Fibroblast of villous mesenchyme (primary cell): Measurements from ENCODE around the gene GAB1. TPM values are rescaled to one million over a fixed set of nuclear protein-coding genes. Genes with fewer than 3 reads are reported as not detected.

ENCODE experiments used
- DNase-seq: peaks from one replicate; pipeline ENCODE4 v3.0.0-alpha.2; 2010; ENCODE audit warnings: low read depth
- H3K4me3 ChIP-seq: 2 replicates; pipeline ENCODE4 v1.5.1; 2011; ENCODE audit warnings: low read depth, mild to moderate bottlenecking, low read length
- CTCF ChIP-seq: IDR thresholded peaks from 2 replicates; pipeline ENCODE4 v1.5.1; 2012; ENCODE audit warnings: low read depth, mild to moderate bottlenecking, low read length; ENCODE audit not compliant: insufficient read depth
- total RNA-seq: library from RNA; depleted of rRNA; stranded (reverse); fragments of >200 nt; gene quantifications from 2 replicates; pipeline ENCODE4 v1.2.3, GENCODE V29; 2012

The GAB1 gene
- total RNA-seq, 1 donor: 13.0 TPM

- no peak overlapping the region for H3K4me3 ChIP-seq
- no peak for DNase-seq
- no peak for TF ChIP-seq CTCF
These were observed 14.5 kb downstream of the GAB1 start for GRCh38 chr4:143351149-143351691.

- H3K4me3 ChIP-seq: no peak overlapping the region
- TF ChIP-seq CTCF: no peak
- DNase-seq: no peak
These were observed 15.2 kb downstream of the GAB1 start for GRCh38 chr4:143351774-143352451.

- no peak for DNase-seq
- no peak for TF ChIP-seq CTCF
- H3K4me3 ChIP-seq: no peak overlapping the region
These were observed 16.0 kb downstream of the GAB1 start for GRCh38 chr4:143352720-143353119.

GRCh38 chr4:143353797-143354196 lies 17.1 kb downstream of the GAB1 start:
- TF ChIP-seq CTCF: no peak
- no peak overlapping the region for H3K4me3 ChIP-seq

GRCh38 chr4:143354990-143355389 lies 18.3 kb downstream of the GAB1 start:
- DNase-seq: peak; percentile 36
- no peak for TF ChIP-seq CTCF
- H3K4me3 ChIP-seq: no peak overlapping the region

More at GRCh38 chr4:143353797-143354196, 17.1 kb downstream of the GAB1 start:
- DNase-seq: no peak

GRCh38 chr4:143355540-143356217 lies 19.0 kb downstream of the GAB1 start:
- TF ChIP-seq CTCF: no peak
- DNase-seq: peak; percentile 63
- no peak overlapping the region for H3K4me3 ChIP-seq
